Panc1 (cell line): ENCODE results near the gene LSM14A.

Source experiments
- CTCF ChIP-seq: fragments of 450-650 bp; IDR thresholded peaks from 2 replicates; pipeline ENCODE4 v1.5.1; 2017; ENCODE audit warnings: mild to moderate bottlenecking
- POLR2AphosphoS5 ChIP-seq: IDR thresholded peaks from 2 replicates; pipeline ENCODE4 v1.6.1; 2012; ENCODE audit warnings: mild to moderate bottlenecking, low read depth, low read length, moderate library complexity
- REST ChIP-seq, 2 experiments: IDR thresholded peaks; 2 replicates each; pipeline ENCODE4 v1.6.1; 2011 to 2012; ENCODE audit warnings: low read depth in 2 of 2, control low read depth in 1 of 2, low read length in 1 of 2, mild to moderate bottlenecking in 1 of 2, moderate library complexity in 1 of 2; ENCODE audit not compliant: insufficient read depth in 1 of 2
- TCF7L2 ChIP-seq: IDR thresholded peaks from 2 replicates; pipeline ENCODE4 v1.6.1; 2011; ENCODE audit warnings: mild to moderate bottlenecking, low read depth, low read length, inconsistent platforms

- TF ChIP-seq CTCF, result no peak
- no peak for TF ChIP-seq TCF7L2
- TF ChIP-seq POLR2AphosphoS5, result no peak
- TF ChIP-seq REST (IDR thresholded peaks at IDR 0.05; ENCODE audit: insufficient read depth in 1 of 2, low read depth in 2 of 2, low read length in 1 of 2), result no peak
Measured at GRCh38 chr19:34274827-34275625, 102.7 kb downstream of the LSM14A start.
